MM.1S (cell line): Measurements from ENCODE around the gene KARS1.

Experiments used
- DNase-seq: peaks from one replicate; pipeline ENCODE4 v3.0.0-alpha.2; 2015
- H2AFZ ChIP-seq: fragments of 300-600 bp; sonication (generic); 2 replicates; pipeline ENCODE4 v1.6.0; 2016; ENCODE audit warnings: antibody characterized with exemption, low read length
- H3F3A ChIP-seq: fragments of 300-600 bp; sonication (generic); 2 replicates; pipeline ENCODE4 v1.6.1; 2016; ENCODE audit warnings: mild to moderate bottlenecking, antibody characterized with exemption, low read length, moderate library complexity, mixed read lengths; ENCODE audit not compliant: insufficient read depth
- H3K27ac ChIP-seq: fragments of 300-600 bp; sonication (generic); 2 replicates; pipeline ENCODE4 v1.5.1; 2016; ENCODE audit warnings: mild to moderate bottlenecking, low read length
- H3K27me3 ChIP-seq: fragments of 300-600 bp; sonication (generic); replicated peaks from 2 replicates; pipeline ENCODE4 v1.6.0; 2016; ENCODE audit warnings: low read length; ENCODE audit not compliant: insufficient read depth
- H3K36me3 ChIP-seq: fragments of 300-600 bp; sonication (generic); replicated peaks from 2 replicates; pipeline ENCODE4 v1.6.1; 2016; ENCODE audit warnings: mild to moderate bottlenecking, low read length, mixed read lengths; ENCODE audit not compliant: insufficient read depth
- H3K4me1 ChIP-seq: fragments of 300-600 bp; sonication (generic); 2 replicates; pipeline ENCODE4 v1.6.1; 2016; ENCODE audit warnings: low read length, mixed read lengths
- H3K4me2 ChIP-seq: fragments of 300-600 bp; sonication (generic); 2 replicates; pipeline ENCODE4 v1.6.0; 2016; ENCODE audit warnings: low read depth, low read length
- H3K4me3 ChIP-seq: fragments of 300-600 bp; sonication (generic); 2 replicates; pipeline ENCODE4 v1.5.1; 2016; ENCODE audit warnings: low read length, mixed read lengths
- H3K79me2 ChIP-seq: fragments of 300-600 bp; sonication (generic); 2 replicates; pipeline ENCODE4 v1.6.1; 2016; ENCODE audit warnings: mixed run types, low read length, mixed read lengths
- H3K9ac ChIP-seq: fragments of 300-600 bp; sonication (generic); 2 replicates; pipeline ENCODE4 v1.6.1; 2016; ENCODE audit warnings: low read length, mixed read lengths
- H3K9me2 ChIP-seq: fragments of 300-600 bp; sonication (generic); replicated peaks from 2 replicates; pipeline ENCODE4 v1.6.1; 2016; ENCODE audit warnings: mild to moderate bottlenecking, low read length, mixed read lengths; ENCODE audit not compliant: insufficient read depth
- H3K9me3 ChIP-seq: fragments of 300-600 bp; sonication (generic); replicated peaks from 2 replicates; pipeline ENCODE4 v1.6.1; 2016; ENCODE audit warnings: mild to moderate bottlenecking, low read length, mixed read lengths; ENCODE audit not compliant: insufficient read depth
- H4K20me1 ChIP-seq: fragments of 300-600 bp; sonication (generic); 2 replicates; pipeline ENCODE4 v1.6.1; 2016; ENCODE audit warnings: mild to moderate bottlenecking, low read length, moderate library complexity, mixed read lengths; ENCODE audit not compliant: insufficient read depth
- CTCF ChIP-seq: fragments of 300-600 bp; sonication (generic); IDR thresholded peaks from 2 replicates; pipeline ENCODE4 v1.5.1; 2016; ENCODE audit warnings: antibody characterized with exemption, low read length, mixed read lengths
- EZH2 ChIP-seq: fragments of 300-600 bp; sonication (generic); optimal IDR thresholded peaks from 2 replicates; pipeline ENCODE3; 2017; ENCODE audit warnings: low read depth, mild to moderate bottlenecking, antibody characterized with exemption, low read length, mixed read lengths
- EZH2phosphoT487 ChIP-seq: fragments of 300-600 bp; sonication (generic); IDR thresholded peaks from 2 replicates; pipeline ENCODE4 v1.6.1; 2018; ENCODE audit warnings: antibody characterized with exemption, low read length

KARS1 gene

GRCh38 chr16:75590920-75591843, 56.3 kb downstream of the KARS1 start:
- no peak overlapping the region for H3K4me2 ChIP-seq
- H3K79me2 ChIP-seq, result no peaks in the 10 kb centered on the region
- no peak overlapping the region for H3K9ac ChIP-seq
- H3K4me3 ChIP-seq, result no peak overlapping the region
- no peaks in the 10 kb centered on the region for H3K9me2 ChIP-seq
- H3K27me3 ChIP-seq, result no peaks in the 10 kb centered on the region
- no peaks in the 10 kb centered on the region for H3K4me1 ChIP-seq
- no peak for TF ChIP-seq EZH2
- no peak for TF ChIP-seq EZH2phosphoT487
- no peak for TF ChIP-seq CTCF
- no peaks in the 10 kb centered on the region for H3F3A ChIP-seq
- H3K36me3 ChIP-seq, result no peaks in the 10 kb centered on the region
- no peaks in the 10 kb centered on the region for H4K20me1 ChIP-seq
- no peaks in the 10 kb centered on the region for H3K9me3 ChIP-seq
- H3K27ac ChIP-seq, result no peak overlapping the region
- no peak for DNase-seq
- H2AFZ ChIP-seq, result no peak overlapping the region

GRCh38 chr16:75589306-75589705, 58.2 kb downstream of the KARS1 start:
- no peak overlapping the region for H3K9ac ChIP-seq
- H3K4me2 ChIP-seq, result no peak overlapping the region
- no peaks in the 10 kb centered on the region for H3K27me3 ChIP-seq

GRCh38 chr16:75588716-75589115, 58.7 kb downstream of the KARS1 start:
- Histone ChIP-seq H3K27me3 (no peaks in the 10 kb centered on the region), H3K4me1 (no peaks in the 10 kb centered on the region), H3K4me2 (no peak overlapping the region), H2AFZ (no peak overlapping the region), H3K79me2 (no peaks in the 10 kb centered on the region), H3K27ac (no peak overlapping the region), H3K36me3 (no peaks in the 10 kb centered on the region), H3F3A (no peaks in the 10 kb centered on the region), H4K20me1 (no peaks in the 10 kb centered on the region), H3K9ac (no peak overlapping the region), H3K9me3 (no peaks in the 10 kb centered on the region), H3K4me3 (no peak overlapping the region), H3K9me2 (no peaks in the 10 kb centered on the region)
- DNase-seq, result no peak
- TF ChIP-seq EZH2, result no peak
- TF ChIP-seq CTCF, result no peak
- no peak for TF ChIP-seq EZH2phosphoT487

More at GRCh38 chr16:75589306-75589705, 58.2 kb downstream of the KARS1 start:
- no peaks in the 10 kb centered on the region for H3K79me2 ChIP-seq
- no peak overlapping the region for H3K27ac ChIP-seq
- no peaks in the 10 kb centered on the region for H3F3A ChIP-seq
- H3K4me3 ChIP-seq, result no peak overlapping the region
- no peaks in the 10 kb centered on the region for H3K9me3 ChIP-seq
- H3K9me2 ChIP-seq, result no peaks in the 10 kb centered on the region
- TF ChIP-seq EZH2 (no peak), CTCF (no peak), EZH2phosphoT487 (no peak)
- H3K36me3 ChIP-seq, result no peaks in the 10 kb centered on the region
- DNase-seq, result no peak
- no peaks in the 10 kb centered on the region for H4K20me1 ChIP-seq
- H3K4me1 ChIP-seq, result no peaks in the 10 kb centered on the region
- H2AFZ ChIP-seq, result no peak overlapping the region
